RWPE2 (cell line): ENCODE measurements around the gene ANKRD13C.

Source experiments
- ATAC-seq: fragments of 200-7000 bp; cut with Tn5 transposase; 3 replicates; pipeline ENCODE4 v1.9.1; 2021; ENCODE audit warnings: low read depth
- DNase-seq: peaks from one replicate; pipeline ENCODE4 v3.0.0-alpha.2; 2020; ENCODE audit warnings: low spot score
- H3K27ac ChIP-seq: fragments of 450-650 bp; 2 replicates; pipeline ENCODE4 v1.5.1; 2017; ENCODE audit warnings: mild to moderate bottlenecking; ENCODE audit not compliant: poor library complexity, severe bottlenecking
- H3K27me3 ChIP-seq: fragments of 250-450 bp; sonication (Bioruptor Pico); 2 replicates; pipeline ENCODE4 v1.5.1; 2021; ENCODE audit warnings: mild to moderate bottlenecking, moderate library complexity; ENCODE audit not compliant: insufficient read depth, poor library complexity, severe bottlenecking
- H3K36me3 ChIP-seq: fragments of 250-450 bp; sonication (Bioruptor Pico); 2 replicates; pipeline ENCODE4 v1.5.1; 2020; ENCODE audit warnings: low read depth, mild to moderate bottlenecking, moderate library complexity
- H3K4me1 ChIP-seq: fragments of 250-450 bp; sonication (Bioruptor Pico); 2 replicates; pipeline ENCODE4 v1.5.1; 2021; ENCODE audit warnings: mild to moderate bottlenecking, moderate library complexity; ENCODE audit not compliant: insufficient read depth, poor library complexity, severe bottlenecking
- H3K4me3 ChIP-seq: fragments of 250-450 bp; sonication (Bioruptor Pico); 2 replicates; pipeline ENCODE4 v1.5.1; 2021; ENCODE audit warnings: mild to moderate bottlenecking, moderate library complexity; ENCODE audit not compliant: severe bottlenecking
- H3K9me3 ChIP-seq: fragments of 250-450 bp; sonication (Bioruptor Pico); 2 replicates; pipeline ENCODE4 v1.5.1; 2021; ENCODE audit warnings: mild to moderate bottlenecking, moderate library complexity; ENCODE audit not compliant: severe bottlenecking
- CTCF ChIP-seq: fragments of 450-650 bp; IDR thresholded peaks from one replicate; pipeline ENCODE4 v1.5.1; 2017; ENCODE audit warnings: mild to moderate bottlenecking, moderate library complexity; ENCODE audit not compliant: poor library complexity, severe bottlenecking

The ANKRD13C gene

GRCh38 chr1:70397013-70397412 lies 42.5 kb upstream of the ANKRD13C start:
- no peak overlapping the region for H3K4me3 ChIP-seq
- no peaks in the 10 kb centered on the region for H3K9me3 ChIP-seq
- H3K4me1 ChIP-seq, result no peaks in the 10 kb centered on the region
- no peaks in the 10 kb centered on the region for H3K36me3 ChIP-seq
- H3K27ac ChIP-seq, result no peak overlapping the region
- H3K27me3 ChIP-seq, result no peaks in the 10 kb centered on the region
- no peak for TF ChIP-seq CTCF
- no peak for ATAC-seq
- no peak for DNase-seq

GRCh38 chr1:70396607-70397006 lies 42.1 kb upstream of the ANKRD13C start:
- no peak for DNase-seq
- Histone ChIP-seq H3K4me1 (no peaks in the 10 kb centered on the region), H3K4me3 (no peak overlapping the region), H3K9me3 (no peaks in the 10 kb centered on the region), H3K27ac (no peak overlapping the region), H3K36me3 (no peaks in the 10 kb centered on the region), H3K27me3 (no peaks in the 10 kb centered on the region)
- ATAC-seq, result no peak
- TF ChIP-seq CTCF, result no peak

- no peak overlapping the region for H3K4me3 ChIP-seq
- H3K4me1 ChIP-seq, result no peaks in the 10 kb centered on the region
- no peaks in the 10 kb centered on the region for H3K27me3 ChIP-seq
- no peak for TF ChIP-seq CTCF
- no peaks in the 10 kb centered on the region for H3K9me3 ChIP-seq
- H3K36me3 ChIP-seq, result no peaks in the 10 kb centered on the region
- DNase-seq, result no peak
- ATAC-seq, result no peak
- H3K27ac ChIP-seq, result no peak overlapping the region
Observed at GRCh38 chr1:70392626-70393025, 38.1 kb upstream of the ANKRD13C start.

- no peak for ATAC-seq
- no peaks in the 10 kb centered on the region for H3K36me3 ChIP-seq
- no peaks in the 10 kb centered on the region for H3K27me3 ChIP-seq
- no peak overlapping the region for H3K4me3 ChIP-seq
- DNase-seq, result no peak
- H3K27ac ChIP-seq, result no peak overlapping the region
- H3K9me3 ChIP-seq, result no peaks in the 10 kb centered on the region
- no peak for TF ChIP-seq CTCF
- H3K4me1 ChIP-seq, result no peaks in the 10 kb centered on the region
Observed at GRCh38 chr1:70387507-70387906, 33.0 kb upstream of the ANKRD13C start.

GRCh38 chr1:70386121-70386520 lies 31.6 kb upstream of the ANKRD13C start:
- TF ChIP-seq CTCF, result no peak
- H3K4me1 ChIP-seq, result no peaks in the 10 kb centered on the region
- ATAC-seq (no peak), DNase-seq (no peak)
- H3K27ac ChIP-seq, result no peak overlapping the region
- no peak overlapping the region for H3K4me3 ChIP-seq
- no peaks in the 10 kb centered on the region for H3K36me3 ChIP-seq
- H3K27me3 ChIP-seq, result no peaks in the 10 kb centered on the region
- H3K9me3 ChIP-seq, result no peaks in the 10 kb centered on the region
